ENCODE measurements around the gene WSB1. TPM values are rescaled to one million over a fixed set of nuclear protein-coding genes. Genes with fewer than 3 reads are reported as not detected.

WSB1 gene
- total RNA-seq, 1 donor from 2014 or later: 176 TPM

GRCh38 chr17:27348196-27348595 is 54.3 kb downstream of the WSB1 start:
- no peak for DNase-seq (ENCODE audit: low spot score in 2 of 2)
- Histone ChIP-seq H3K4me1 (peaks cover 3 to 6% of the 10 kb centered on the region in 2 donors), H3K9me3 (no peaks in the 10 kb centered on the region), H3K27me3 (no peaks in the 10 kb centered on the region), H3K36me3 (no peaks in the 10 kb centered on the region), H3K27ac (peak overlapping the region in 1 of 2 donors; percentile 94), H3K4me3 (no peak overlapping the region)
- TF ChIP-seq, protein P1, sequence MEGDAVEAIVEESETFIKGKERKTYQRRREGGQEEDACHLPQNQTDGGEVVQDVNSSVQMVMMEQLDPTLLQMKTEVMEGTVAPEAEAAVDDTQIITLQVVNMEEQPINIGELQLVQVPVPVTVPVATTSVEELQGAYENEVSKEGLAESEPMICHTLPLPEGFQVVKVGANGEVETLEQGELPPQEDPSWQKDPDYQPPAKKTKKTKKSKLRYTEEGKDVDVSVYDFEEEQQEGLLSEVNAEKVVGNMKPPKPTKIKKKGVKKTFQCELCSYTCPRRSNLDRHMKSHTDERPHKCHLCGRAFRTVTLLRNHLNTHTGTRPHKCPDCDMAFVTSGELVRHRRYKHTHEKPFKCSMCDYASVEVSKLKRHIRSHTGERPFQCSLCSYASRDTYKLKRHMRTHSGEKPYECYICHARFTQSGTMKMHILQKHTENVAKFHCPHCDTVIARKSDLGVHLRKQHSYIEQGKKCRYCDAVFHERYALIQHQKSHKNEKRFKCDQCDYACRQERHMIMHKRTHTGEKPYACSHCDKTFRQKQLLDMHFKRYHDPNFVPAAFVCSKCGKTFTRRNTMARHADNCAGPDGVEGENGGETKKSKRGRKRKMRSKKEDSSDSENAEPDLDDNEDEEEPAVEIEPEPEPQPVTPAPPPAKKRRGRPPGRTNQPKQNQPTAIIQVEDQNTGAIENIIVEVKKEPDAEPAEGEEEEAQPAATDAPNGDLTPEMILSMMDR (IDR thresholded peaks at IDR 0.05): no peak
- intact Hi-C loops (cut with DNase I): no loop called here

- no peaks in the 10 kb centered on the region for H3K27me3 ChIP-seq
- DNase-seq (ENCODE audit: low spot score in 2 of 2): no peak
- peak overlapping the region; percentile 89 to 94 for H3K27ac ChIP-seq
- peak overlapping the region; percentile 56 to 66 for H3K4me3 ChIP-seq
- TF ChIP-seq, protein P1 (IDR thresholded peaks at IDR 0.05): no peak
- intact Hi-C loops (cut with DNase I): loop anchor here (1.0 kb wide), 1 partner anchor 16 kb away; no protein-coding TSS in a partner anchor
- H3K9me3 ChIP-seq: no peaks in the 10 kb centered on the region
- H3K36me3 ChIP-seq: no peaks in the 10 kb centered on the region
- peaks cover 3 to 11% of the 10 kb centered on the region in 2 donors for H3K4me1 ChIP-seq
These were observed 55.7 kb downstream of the WSB1 start for GRCh38 chr17:27349540-27350021.

DNA sequence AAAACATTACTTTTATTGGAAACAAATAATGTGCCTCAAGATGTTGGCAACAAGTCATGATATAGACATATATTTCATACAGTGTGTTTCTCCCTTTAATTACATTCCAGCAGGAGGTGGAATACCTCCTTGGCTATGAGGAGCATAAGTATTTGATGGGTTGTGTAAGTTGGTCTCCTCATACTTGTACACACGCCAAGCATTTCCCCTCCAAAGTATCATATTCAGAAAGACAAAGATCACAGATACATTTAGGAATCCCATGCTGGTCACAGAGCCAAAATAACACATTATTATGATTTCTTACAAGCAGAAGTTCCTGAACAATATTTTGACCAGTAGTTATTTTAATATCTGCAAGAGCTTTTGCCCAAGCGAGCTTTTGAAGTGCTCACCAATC is 57.8 kb downstream of the WSB1 start:
- H3K27ac ChIP-seq: peak overlapping the region; percentile 95 to 98
- TF ChIP-seq, protein P1 (IDR thresholded peaks at IDR 0.05): no peak
- intact Hi-C loops (cut with DNase I): loop anchor here (2.0 kb wide), 2 partner anchors 57 to 107 kb away; partner anchors contain the start of gene WSB1

DNA sequence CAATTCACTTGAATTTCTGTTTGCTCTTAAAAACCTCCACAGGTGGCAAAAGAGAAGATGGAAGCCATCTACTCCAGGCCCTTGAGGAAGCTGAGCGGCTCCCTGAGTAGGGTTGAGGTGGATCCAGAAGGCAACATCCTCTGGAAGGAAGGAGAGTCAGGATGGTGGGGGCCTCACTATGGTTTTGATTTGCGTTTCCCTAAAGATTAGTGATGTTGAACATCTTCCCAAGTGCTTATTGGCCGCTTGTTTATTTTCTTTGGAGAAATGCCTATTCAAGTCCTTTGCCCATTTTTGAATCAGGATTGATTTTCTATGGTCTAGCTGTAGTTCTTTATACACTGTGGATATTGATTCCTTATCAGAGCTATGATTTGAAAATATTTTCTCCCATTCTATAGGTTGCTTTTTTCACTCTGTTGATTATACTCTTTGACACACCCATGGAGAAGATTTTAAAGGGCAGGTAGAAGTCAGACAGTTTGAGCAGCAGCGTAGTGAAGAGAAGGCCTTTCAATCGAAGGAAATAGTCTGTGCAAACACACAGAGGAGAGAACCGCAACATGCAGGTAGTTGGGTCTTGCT is 58.6 kb downstream of the WSB1 start:
- intact Hi-C loops (cut with DNase I): loop anchor here (1.0 to 2.0 kb wide), 6 partner anchors 32 to 249 kb away; partner anchors contain the start of genes KSR1 and WSB1
- Histone ChIP-seq H3K27ac (peak overlapping the region; percentile 95 to 98), H3K9me3 (no peaks in the 10 kb centered on the region), H3K36me3 (no peaks in the 10 kb centered on the region), H3K4me1 (peaks cover 3 to 11% of the 10 kb centered on the region in 2 donors), H3K27me3 (no peaks in the 10 kb centered on the region), H3K4me3 (peak overlapping the region; percentile 63 to 73)
- TF ChIP-seq, protein P1 (IDR thresholded peaks at IDR 0.05): no peak
- DNase-seq (ENCODE audit: low spot score in 2 of 2): no peak

More for the DNA sequence above, 57.8 kb downstream of the WSB1 start:
- no peak overlapping the region for H3K4me3 ChIP-seq
- DNase-seq (ENCODE audit: low spot score in 2 of 2): no peak
- H3K4me1 ChIP-seq: peaks cover 3 to 11% of the 10 kb centered on the region in 2 donors
- H3K27me3 ChIP-seq: no peaks in the 10 kb centered on the region
- H3K9me3 ChIP-seq: no peaks in the 10 kb centered on the region
- H3K36me3 ChIP-seq: no peaks in the 10 kb centered on the region

DNA sequence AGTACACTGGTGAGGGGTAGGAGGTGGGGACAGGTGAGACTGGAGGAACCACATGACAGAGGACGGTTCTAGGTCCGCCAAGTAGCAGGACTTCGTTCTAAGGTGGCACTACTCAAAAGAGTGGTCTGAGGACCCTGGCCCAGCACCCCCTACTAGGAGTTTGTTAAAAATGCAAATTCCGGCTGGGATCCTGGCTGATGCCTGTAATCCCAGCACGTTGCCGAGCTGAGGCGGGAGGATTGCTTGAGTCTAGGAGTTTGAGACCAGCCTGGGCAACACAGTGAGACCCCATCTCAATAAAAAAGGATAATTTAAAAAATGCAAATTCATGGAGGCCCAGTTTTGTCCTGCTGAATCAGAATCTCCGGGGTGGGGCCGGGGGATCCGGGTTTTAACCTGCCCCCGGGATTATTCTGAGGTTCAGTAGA is 59.1 kb downstream of the WSB1 start:
- Histone ChIP-seq H3K27ac (peak overlapping the region; percentile 95 to 98), H3K36me3 (no peaks in the 10 kb centered on the region), H3K9me3 (no peaks in the 10 kb centered on the region), H3K4me3 (peak overlapping the region; percentile 63 to 73), H3K27me3 (no peaks in the 10 kb centered on the region), H3K4me1 (peaks cover 3 to 11% of the 10 kb centered on the region in 2 donors)
- DNase-seq (ENCODE audit: low spot score in 2 of 2): no peak
- TF ChIP-seq, protein P1 (IDR thresholded peaks at IDR 0.05): no peak
- intact Hi-C loops (cut with DNase I): loop anchor here (1.0 to 2.0 kb wide), 6 partner anchors 31 to 248 kb away; partner anchors contain the start of genes KSR1 and WSB1

Data from ascending aorta (tissue), 2 donors.